Activated T-helper 17 cell treated with anti-CD3 and anti-CD28 coated beads, Interleukin-2, amount 50 U/mL, for 72 hours (primary cell): ENCODE results near the gene DPF3. TPM values are rescaled to one million over a fixed set of nuclear protein-coding genes. Genes with fewer than 3 reads are reported as not detected.
A peak's percentile ranks its signal among the peaks of the same experiment; 100 is the strongest.

Source experiments
- ATAC-seq: fragments of 150-1000 bp; cut with Tn5 transposase; replicated peaks from 2 replicates; pipeline ENCODE4 v1.10.0; 2021; ENCODE audit warnings: mild to moderate bottlenecking, moderate library complexity
- H3K27ac Mint-ChIP-seq: one replicate; pipeline ENCODE4 v1.8.0; 2022; ENCODE audit warnings: mixed read lengths
- H3K27me3 Mint-ChIP-seq: one replicate; pipeline ENCODE4 v1.8.0; 2022; ENCODE audit warnings: mixed read lengths
- H3K36me3 Mint-ChIP-seq: one replicate; pipeline ENCODE4 v1.8.0; 2022; ENCODE audit warnings: low read depth, mild to moderate bottlenecking, mixed read lengths
- H3K4me1 Mint-ChIP-seq: one replicate; pipeline ENCODE4 v1.8.0; 2022; ENCODE audit warnings: mixed read lengths
- H3K4me3 Mint-ChIP-seq: one replicate; pipeline ENCODE4 v1.8.0; 2022; ENCODE audit warnings: mild to moderate bottlenecking, mixed read lengths
- H3K9me3 Mint-ChIP-seq: one replicate; pipeline ENCODE4 v1.8.0; 2022; ENCODE audit warnings: mixed read lengths
- total RNA-seq, 2 donors: library from RNA; stranded (reverse); gene quantifications; one replicate each; pipeline ENCODE4 v1.2.3, GENCODE V29; 2022

The DPF3 gene
- total RNA-seq, 2 donors from 2014 or later = 0.13 to 0.30 TPM

GRCh38 chr14:72600551-72601330, 293.2 kb downstream of the DPF3 start:
- no peak overlapping the region for H3K4me3 Mint-ChIP-seq
- H3K9me3 Mint-ChIP-seq = no peaks in the 10 kb centered on the region
- peaks cover 24% of the 10 kb centered on the region for H3K27me3 Mint-ChIP-seq
- no peak for ATAC-seq
- H3K27ac Mint-ChIP-seq = peak overlapping the region; percentile 17
- no peaks in the 10 kb centered on the region for H3K36me3 Mint-ChIP-seq
- H3K4me1 Mint-ChIP-seq = peaks cover 4% of the 10 kb centered on the region

- ATAC-seq = no peak
- H3K4me1 Mint-ChIP-seq = peaks cover 8% of the 10 kb centered on the region
- H3K36me3 Mint-ChIP-seq = no peaks in the 10 kb centered on the region
- peaks cover 24% of the 10 kb centered on the region for H3K27me3 Mint-ChIP-seq
- no peaks in the 10 kb centered on the region for H3K9me3 Mint-ChIP-seq
- no peak overlapping the region for H3K4me3 Mint-ChIP-seq
- peak overlapping the region; percentile 17 for H3K27ac Mint-ChIP-seq
Measured at GRCh38 chr14:72599579-72600470, 294.1 kb downstream of the DPF3 start.

GRCh38 chr14:72598306-72598705, 295.6 kb downstream of the DPF3 start:
- no peaks in the 10 kb centered on the region for H3K36me3 Mint-ChIP-seq
- H3K4me1 Mint-ChIP-seq = peaks cover 19% of the 10 kb centered on the region
- no peak overlapping the region for H3K27ac Mint-ChIP-seq
- no peak for ATAC-seq
- no peaks in the 10 kb centered on the region for H3K9me3 Mint-ChIP-seq
- H3K27me3 Mint-ChIP-seq = peaks cover 20% of the 10 kb centered on the region
- no peak overlapping the region for H3K4me3 Mint-ChIP-seq

GRCh38 chr14:72597252-72598233, 296.4 kb downstream of the DPF3 start:
- no peak for ATAC-seq
- peaks cover 23% of the 10 kb centered on the region for H3K27me3 Mint-ChIP-seq
- H3K27ac Mint-ChIP-seq = no peak overlapping the region
- no peaks in the 10 kb centered on the region for H3K36me3 Mint-ChIP-seq
- H3K4me1 Mint-ChIP-seq = peaks cover 19% of the 10 kb centered on the region
- no peaks in the 10 kb centered on the region for H3K9me3 Mint-ChIP-seq
- no peak overlapping the region for H3K4me3 Mint-ChIP-seq

GRCh38 chr14:72595152-72595862, 298.6 kb downstream of the DPF3 start:
- H3K27ac Mint-ChIP-seq = no peak overlapping the region
- H3K9me3 Mint-ChIP-seq = no peaks in the 10 kb centered on the region
- H3K27me3 Mint-ChIP-seq = peaks cover 23% of the 10 kb centered on the region
- ATAC-seq = no peak
- H3K36me3 Mint-ChIP-seq = no peaks in the 10 kb centered on the region
- peaks cover 29% of the 10 kb centered on the region for H3K4me1 Mint-ChIP-seq
- peak overlapping the region; percentile 55 for H3K4me3 Mint-ChIP-seq

GRCh38 chr14:72594099-72594901, 299.6 kb downstream of the DPF3 start:
- peaks cover 18% of the 10 kb centered on the region for H3K27me3 Mint-ChIP-seq
- no peaks in the 10 kb centered on the region for H3K36me3 Mint-ChIP-seq
- H3K4me3 Mint-ChIP-seq = peak overlapping the region; percentile 55
- H3K4me1 Mint-ChIP-seq = peaks cover 33% of the 10 kb centered on the region
- peak; percentile 94 for ATAC-seq
- peak overlapping the region; percentile 72 for H3K27ac Mint-ChIP-seq
- H3K9me3 Mint-ChIP-seq = no peaks in the 10 kb centered on the region

GRCh38 chr14:72591391-72591790, 302.5 kb downstream of the DPF3 start:
- H3K27me3 Mint-ChIP-seq = peaks cover 19% of the 10 kb centered on the region
- H3K4me1 Mint-ChIP-seq = peaks cover 32% of the 10 kb centered on the region
- no peak for ATAC-seq
- no peak overlapping the region for H3K27ac Mint-ChIP-seq
- H3K36me3 Mint-ChIP-seq = no peaks in the 10 kb centered on the region
- peaks cover 2% of the 10 kb centered on the region for H3K9me3 Mint-ChIP-seq
- H3K4me3 Mint-ChIP-seq = no peak overlapping the region

- Mint-ChIP-seq H3K4me1 (peaks cover 28% of the 10 kb centered on the region), H3K9me3 (peaks cover 6% of the 10 kb centered on the region), H3K36me3 (no peaks in the 10 kb centered on the region), H3K4me3 (peak overlapping the region; percentile 14), H3K27ac (no peak overlapping the region), H3K27me3 (peaks cover 15% of the 10 kb centered on the region)
- peak; percentile 43 for ATAC-seq
Measured at GRCh38 chr14:72590577-72590976, 303.3 kb downstream of the DPF3 start.

- Mint-ChIP-seq H3K27me3 (peaks cover 15% of the 10 kb centered on the region), H3K4me3 (no peak overlapping the region), H3K4me1 (peaks cover 23% of the 10 kb centered on the region)
Measured at GRCh38 chr14:72589652-72590051, 304.2 kb downstream of the DPF3 start.

GRCh38 chr14:72588521-72588920, 305.4 kb downstream of the DPF3 start:
- H3K27me3 Mint-ChIP-seq = peaks cover 15% of the 10 kb centered on the region
- H3K36me3 Mint-ChIP-seq = no peaks in the 10 kb centered on the region
- H3K4me1 Mint-ChIP-seq = peaks cover 13% of the 10 kb centered on the region
- no peak overlapping the region for H3K27ac Mint-ChIP-seq
- no peak for ATAC-seq
- H3K9me3 Mint-ChIP-seq = peaks cover 6% of the 10 kb centered on the region
- no peak overlapping the region for H3K4me3 Mint-ChIP-seq

More at GRCh38 chr14:72589652-72590051, 304.2 kb downstream of the DPF3 start:
- ATAC-seq = no peak
- peaks cover 6% of the 10 kb centered on the region for H3K9me3 Mint-ChIP-seq
- no peaks in the 10 kb centered on the region for H3K36me3 Mint-ChIP-seq
- H3K27ac Mint-ChIP-seq = no peak overlapping the region

GRCh38 chr14:72583316-72584272, 310.3 kb downstream of the DPF3 start:
- no peak overlapping the region for H3K27ac Mint-ChIP-seq
- peaks cover 8% of the 10 kb centered on the region for H3K27me3 Mint-ChIP-seq
- H3K4me3 Mint-ChIP-seq = no peak overlapping the region
- peaks cover 4% of the 10 kb centered on the region for H3K4me1 Mint-ChIP-seq
- no peak for ATAC-seq
- no peaks in the 10 kb centered on the region for H3K36me3 Mint-ChIP-seq
- H3K9me3 Mint-ChIP-seq = peaks cover 6% of the 10 kb centered on the region

GRCh38 chr14:72582582-72582981, 311.3 kb downstream of the DPF3 start:
- peaks cover 4% of the 10 kb centered on the region for H3K4me1 Mint-ChIP-seq
- peak; percentile 95 for ATAC-seq

More at GRCh38 chr14:72582582-72582981, 311.3 kb downstream of the DPF3 start:
- Mint-ChIP-seq H3K27ac (no peak overlapping the region), H3K27me3 (peaks cover 8% of the 10 kb centered on the region), H3K4me3 (no peak overlapping the region), H3K9me3 (peaks cover 6% of the 10 kb centered on the region), H3K36me3 (no peaks in the 10 kb centered on the region)
